Stimulated activated CD4-positive, alpha-beta T cell treated with anti-CD3 and anti-CD28 coated beads, Interleukin-15, amount 100 ng/mL, for 1 hour (primary cell): ENCODE results near the gene TTBK1.

Experiments
- DNase-seq, 2 donors: peaks; one replicate each; pipeline ENCODE4 v3.0.0-alpha.2; 2020; ENCODE audit warnings: low read depth in 1 of 2, low spot score in 1 of 2

The TTBK1 gene

DNA sequence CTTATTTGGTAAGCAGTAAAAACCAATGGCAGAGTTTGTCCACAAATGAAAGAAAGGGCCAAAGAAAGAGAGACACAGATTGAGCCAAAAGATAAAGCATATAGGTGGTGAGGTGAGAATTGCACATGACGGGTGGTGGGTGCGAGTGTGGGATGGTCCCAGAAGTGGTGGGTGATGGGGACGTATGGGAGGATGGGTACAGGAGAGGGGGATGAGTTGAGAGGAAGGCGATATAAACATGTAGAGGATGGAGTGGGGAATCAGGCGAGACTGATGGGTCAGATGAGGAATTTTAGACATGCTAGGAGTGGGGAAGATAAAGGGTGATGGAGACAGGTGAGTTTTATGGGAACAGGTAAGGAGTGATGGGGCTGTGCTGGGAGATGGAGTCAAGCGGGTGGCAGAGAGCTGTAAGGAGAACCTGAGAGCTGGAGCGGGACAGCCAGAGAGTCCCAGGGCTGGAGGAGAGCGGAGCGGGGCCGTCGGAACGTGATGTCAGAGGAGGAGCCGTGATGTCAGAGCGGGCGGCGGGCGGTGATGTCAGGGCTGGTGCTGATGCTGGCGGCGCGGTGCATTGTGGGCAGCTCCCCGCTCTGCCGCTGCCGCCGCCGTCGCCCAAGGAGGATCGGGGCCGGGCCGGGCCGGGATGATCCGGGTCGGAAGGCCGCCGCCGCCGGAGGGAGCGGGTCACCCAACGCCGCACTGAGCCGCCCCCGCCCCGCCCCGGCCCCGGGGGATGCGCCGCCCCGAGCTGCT, at the start of gene TTBK1:
TTBK1 (plus strand) TSS at position 574 of the 756 bp plus-strand sequence. CDS start 3,180 bp downstream, outside the sequence.
- DNase-seq = no peak

DNA sequence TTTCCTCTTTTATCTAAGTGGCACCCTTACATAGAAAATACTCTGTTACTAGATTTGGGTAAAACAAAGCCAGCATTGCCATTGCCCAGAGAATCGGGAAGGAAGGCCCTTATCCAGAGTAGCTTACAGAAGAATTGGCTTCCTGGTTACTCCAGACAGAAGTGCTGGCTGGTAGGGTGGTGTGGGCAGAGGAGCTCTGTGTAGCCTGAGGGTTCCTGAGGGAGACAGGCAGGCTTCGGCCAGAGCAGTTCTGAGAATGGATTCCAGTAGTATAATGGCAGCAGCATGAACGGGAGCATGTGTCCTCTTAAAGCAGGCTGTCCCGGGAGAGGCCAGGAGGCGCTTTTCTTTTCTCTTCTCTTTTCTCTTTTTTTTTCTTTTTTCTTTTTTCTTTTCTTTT, 49.4 kb upstream of the TTBK1 start:
- DNase-seq = no peak

DNA sequence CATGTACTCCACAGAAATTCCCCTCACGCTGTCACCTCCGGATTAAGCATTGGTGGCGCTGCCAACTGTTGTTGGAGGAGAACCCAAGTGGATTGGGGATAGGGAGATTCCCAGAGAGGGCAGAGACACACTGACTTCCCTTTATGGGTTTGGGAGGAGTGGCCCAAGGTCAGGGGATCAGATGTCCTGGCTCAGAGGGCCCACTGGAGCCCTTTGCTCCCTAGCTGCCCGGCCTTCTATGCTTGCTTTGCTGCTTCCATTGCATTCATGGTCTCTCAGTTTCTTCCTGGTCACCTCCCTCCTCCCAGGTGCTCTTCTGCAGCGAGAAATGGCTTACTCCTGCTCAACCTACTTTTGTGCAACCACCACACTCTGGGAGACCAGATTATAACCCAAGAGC, 46.9 kb upstream of the TTBK1 start:
- DNase-seq = no peak

DNA sequence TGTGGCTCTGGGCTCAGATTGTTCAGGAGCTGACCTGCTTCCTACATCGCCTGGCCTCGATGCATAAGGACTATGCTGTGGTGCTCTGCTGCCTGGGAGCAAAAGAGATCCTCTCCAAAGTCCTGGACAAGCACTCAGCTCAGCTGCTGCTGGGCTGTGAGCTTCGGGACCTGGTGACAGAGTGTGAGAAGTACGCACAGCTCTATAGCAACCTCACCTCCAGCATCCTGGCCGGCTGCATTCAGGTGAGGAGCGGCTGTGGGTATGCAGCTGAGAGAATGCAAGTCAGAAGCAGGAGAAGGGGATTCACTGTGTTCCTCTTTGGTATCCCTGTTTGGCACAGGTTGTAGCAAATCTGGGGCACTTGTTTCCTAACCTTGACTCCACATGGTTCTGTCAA, 43.4 kb upstream of the TTBK1 start:
- no peak for DNase-seq

DNA sequence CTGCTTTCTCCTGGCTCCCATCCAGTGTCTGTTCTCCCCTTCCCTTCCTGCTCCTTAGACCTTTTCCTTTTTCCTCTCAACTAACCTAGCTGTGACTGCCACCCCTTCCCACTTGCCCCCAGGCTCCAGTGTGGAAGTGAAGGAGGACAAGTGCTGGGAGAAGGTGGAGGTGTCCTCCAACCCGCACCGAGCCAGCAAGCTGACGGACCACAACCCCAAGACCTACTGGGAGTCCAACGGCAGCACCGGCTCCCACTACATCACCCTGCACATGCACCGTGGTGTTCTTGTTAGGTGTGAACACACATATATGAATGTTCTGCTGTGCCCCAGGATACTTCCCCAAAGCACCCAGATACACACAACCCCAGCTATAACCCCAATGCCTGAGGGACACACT, 42.7 kb upstream of the TTBK1 start:
- DNase-seq = no peak

DNA sequence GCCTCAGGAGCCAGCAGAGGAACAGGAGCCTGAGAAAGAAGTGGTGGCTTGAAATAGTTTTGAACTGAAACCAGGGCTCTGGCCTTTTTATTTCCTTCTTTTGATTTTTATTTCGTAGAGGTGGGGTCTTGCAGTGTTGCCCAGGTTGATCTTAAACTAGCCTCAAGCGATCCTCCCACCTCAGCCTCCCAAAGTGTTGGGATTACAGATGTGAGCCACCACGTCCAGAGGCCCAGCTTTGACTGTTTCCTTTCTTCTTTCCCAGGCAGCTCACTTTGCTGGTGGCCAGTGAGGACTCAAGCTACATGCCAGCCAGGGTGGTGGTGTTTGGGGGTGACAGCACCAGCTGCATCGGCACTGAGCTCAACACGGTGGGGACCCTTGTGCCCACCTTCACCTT, 40.8 kb upstream of the TTBK1 start:
- DNase-seq = no peak

DNA sequence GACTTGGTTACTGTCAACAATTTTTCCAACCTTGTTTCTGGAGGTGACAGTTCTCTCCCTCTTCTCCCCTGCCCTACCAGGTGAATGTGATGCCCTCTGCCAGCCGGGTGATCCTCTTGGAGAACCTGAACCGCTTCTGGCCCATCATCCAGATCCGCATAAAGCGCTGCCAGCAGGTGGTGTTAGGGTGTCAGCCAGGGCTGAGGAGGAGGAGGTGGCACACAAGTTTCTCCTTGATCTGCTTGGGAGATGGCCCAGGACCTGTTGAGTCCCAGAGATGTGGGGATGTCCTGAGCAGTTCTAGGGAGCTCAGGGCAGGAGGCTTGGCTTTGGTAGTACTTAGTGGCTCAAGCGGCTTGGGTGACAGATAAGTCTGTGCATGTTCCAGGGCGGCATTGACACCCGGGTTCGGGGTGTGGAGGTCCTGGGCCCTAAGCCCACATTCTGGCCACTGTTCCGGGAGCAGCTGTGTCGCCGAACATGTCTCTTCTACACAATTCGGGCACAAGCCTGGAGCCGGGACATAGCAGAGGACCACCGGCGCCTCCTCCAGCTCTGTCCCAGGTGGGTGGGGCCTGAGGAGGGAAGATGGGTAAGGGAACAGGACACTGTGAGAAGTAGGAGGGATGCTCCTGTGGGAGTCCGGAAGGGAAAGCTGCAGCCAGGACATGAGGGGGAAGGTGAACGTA, 40.1 kb upstream of the TTBK1 start:
- no peak for DNase-seq

DNA sequence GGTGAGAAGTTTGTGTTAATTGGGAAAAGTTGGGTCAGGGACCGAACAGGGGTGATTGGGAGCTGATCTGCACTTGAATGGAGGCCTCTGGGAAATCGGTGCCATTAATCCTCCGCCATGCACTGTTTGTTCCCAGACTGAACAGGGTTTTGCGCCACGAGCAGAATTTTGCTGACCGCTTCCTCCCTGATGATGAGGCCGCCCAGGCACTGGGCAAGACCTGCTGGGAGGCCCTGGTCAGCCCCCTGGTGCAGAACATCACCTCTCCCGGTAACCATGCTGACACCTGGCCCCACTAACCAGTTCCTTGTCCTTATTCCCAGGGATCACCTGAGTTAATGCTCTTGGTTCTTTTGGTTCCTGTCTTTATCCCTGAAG, 39.6 kb upstream of the TTBK1 start:
- DNase-seq = no peak

DNA sequence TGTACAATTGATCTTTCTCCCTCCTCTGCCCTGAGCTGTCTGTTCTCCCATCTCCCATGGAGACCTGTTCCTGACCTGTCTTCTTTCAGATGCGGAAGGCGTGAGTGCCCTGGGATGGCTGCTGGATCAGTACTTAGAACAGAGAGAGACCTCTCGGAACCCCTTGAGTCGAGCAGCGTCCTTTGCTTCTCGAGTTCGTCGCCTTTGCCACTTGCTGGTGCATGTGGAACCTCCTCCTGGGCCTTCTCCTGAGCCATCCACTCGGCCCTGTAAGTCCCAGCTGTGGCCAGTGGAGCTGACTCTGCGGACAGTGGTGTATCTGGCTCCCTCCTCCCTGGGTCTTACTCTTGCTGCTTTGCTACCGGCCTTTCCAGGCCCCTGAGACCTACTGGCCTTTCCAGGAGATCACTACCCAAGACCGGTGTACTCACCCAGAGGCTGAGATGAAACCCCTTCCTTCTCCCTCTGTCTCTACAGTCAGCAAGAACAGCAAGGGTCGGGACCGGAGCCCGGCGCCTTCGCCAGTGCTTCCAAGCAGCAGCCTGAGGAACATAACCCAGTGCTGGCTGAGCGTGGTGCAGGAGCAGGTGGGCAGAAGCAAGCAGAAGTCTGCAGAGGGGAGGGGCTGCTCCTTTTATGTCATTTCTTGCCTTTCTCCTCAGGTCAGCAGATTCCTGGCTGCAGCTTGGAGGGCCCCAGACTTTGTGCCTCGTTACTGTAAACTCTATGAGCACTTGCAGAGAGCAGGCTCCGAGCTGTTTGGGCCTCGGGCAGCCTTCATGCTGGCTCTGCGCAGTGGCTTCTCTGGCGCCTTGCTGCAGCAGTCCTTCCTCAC, 38.8 kb upstream of the TTBK1 start:
- DNase-seq = no peak

DNA sequence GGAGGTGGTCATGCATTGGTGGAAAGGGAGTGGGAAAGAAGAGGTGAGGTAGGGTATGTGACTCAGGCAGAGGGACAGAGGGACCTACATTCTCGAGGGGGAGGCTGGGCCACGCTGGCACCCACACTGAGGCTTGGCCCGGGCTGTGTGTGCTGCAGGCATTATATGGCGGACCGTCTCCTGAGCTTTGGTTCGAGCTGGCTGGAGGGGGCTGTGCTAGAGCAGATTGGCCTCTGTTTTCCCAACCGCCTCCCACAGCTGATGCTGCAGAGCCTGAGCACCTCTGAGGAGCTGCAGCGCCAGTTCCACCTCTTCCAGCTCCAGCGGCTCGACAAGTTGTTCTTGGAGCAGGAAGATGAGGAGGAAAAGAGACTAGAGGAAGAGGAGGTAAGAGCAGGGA, 37.4 kb upstream of the TTBK1 start:
- no peak for DNase-seq

DNA sequence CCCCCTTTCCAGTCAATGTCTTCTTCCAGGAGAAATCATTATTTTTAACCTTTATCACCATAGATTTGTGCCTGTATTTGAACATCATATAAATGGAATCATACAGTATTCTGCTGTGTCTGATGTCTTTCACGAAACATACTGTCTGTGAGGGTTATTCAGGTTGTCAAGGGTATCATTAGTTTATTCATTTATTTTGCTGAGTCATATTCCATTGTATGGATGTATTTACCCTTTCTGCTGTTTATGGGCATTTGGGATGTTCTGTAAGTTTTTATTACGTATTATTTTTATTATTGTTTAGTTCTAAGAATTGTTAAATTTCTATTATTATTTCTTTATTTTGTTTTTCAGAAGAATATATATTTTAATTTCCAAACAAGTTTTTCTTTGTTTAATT, 36.0 kb upstream of the TTBK1 start:
- DNase-seq = no peak

DNA sequence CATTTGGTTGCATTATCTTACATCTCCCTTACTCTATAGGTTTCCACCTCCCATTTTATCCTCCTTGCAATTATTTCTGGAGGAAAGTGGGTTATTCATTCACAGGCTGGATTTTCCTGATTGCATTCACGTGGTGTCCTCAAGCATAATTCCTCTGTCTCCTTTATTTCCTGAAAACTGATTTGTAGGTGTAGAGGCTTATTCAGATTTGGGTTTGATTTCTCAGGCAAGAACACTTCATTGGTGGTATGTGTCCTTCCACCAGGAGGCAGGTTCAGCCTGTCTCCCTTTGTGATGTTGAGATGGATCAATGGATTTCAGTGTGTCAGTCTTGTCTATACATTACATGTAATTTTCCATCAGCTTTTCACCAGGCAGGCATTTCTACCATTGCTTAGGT, 31.3 kb upstream of the TTBK1 start:
- DNase-seq = no peak

DNA sequence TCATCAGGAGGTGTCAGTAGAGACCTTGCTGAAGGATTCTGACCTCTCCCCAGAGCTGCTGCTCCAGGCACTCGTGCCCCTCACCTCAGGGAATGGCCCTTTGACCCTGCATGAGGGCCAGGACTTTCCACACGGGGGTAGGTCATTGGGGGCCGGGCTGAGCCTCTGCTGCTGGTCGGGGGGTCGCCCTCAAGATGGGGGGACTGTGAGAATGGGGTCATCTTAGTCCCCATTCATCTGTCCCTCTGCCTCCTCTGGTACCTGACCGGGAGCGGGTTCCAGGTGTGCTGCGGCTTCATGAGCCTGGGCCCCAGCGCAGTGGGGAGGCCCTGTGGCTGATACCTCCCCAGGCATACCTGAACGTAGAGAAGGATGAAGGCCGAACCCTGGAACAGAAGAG, 29.9 kb upstream of the TTBK1 start:
- DNase-seq = no peak

DNA sequence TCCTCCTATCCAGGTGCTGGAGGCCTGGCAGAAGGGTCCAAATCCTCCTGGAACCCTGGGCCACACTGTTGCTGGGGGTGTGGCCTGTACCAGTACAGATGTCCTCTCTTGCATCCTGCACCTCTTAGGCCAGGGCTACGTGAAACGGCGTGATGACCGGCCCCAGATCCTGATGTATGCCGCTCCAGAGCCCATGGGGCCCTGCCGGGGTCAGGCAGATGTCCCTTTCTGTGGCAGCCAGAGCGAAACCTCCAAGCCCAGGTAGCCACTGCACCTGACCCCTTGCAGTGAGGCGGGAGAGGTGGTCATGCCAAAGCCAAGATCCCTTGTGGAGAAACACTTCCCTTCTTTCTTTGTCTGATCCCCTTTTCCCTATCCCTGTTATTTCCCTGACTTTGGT, 28.2 kb upstream of the TTBK1 start:
- DNase-seq = no peak

DNA sequence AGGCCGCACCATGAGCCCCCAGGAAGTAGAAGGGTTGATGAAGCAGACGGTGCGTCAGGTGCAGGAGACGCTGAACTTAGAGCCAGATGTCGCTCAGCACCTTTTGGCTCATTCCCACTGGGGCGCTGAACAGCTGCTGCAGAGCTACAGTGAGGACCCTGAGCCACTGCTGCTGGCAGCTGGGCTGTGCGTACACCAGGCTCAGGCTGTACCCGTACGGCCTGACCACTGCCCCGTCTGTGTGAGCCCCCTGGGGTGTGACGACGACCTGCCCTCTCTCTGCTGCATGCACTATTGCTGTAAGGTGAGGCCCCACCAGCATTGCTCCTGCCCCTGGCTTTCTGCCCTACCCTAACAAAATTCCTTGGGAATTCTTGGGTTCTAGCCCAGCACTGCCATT, 27.1 kb upstream of the TTBK1 start:
- DNase-seq = no peak

DNA sequence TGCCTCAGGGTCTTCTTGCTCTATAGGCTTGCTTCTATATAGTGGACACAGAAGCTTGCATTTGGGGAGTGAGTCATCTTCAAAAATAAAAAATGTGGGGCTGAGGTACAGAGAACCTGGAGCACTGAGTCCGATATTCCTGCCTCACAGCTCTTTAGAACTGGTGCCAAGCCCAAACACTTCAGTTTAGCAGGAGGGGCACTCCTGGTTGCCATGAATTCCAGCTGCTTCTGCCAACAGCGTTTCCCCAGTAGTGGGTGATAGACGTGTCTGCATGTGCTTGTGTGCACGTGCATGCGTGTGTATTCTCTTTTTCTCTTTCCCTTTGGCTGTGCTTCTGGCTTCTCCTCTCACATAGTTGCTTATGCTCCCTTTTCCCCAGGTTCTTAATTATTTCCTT, 25.9 kb upstream of the TTBK1 start:
- no peak for DNase-seq

DNA sequence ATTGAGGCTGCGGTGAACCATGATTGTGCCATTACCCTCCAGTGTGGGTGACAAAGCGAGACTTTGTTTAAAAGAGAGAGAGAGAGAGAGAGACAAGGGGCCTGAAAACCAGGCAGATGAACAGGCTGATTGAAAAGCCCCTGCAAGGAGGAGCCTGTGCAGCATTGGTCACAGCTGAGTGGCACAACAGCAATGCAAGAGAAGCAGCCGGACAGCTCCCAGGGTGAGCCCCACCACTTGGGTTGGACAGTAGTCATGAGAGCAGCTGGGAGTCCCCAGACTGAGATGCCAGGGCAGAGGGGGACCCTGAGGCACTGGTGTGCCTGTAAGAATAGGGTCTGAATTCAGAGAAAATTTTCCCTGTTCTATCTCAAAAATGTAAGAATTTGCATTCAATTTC, 24.2 kb upstream of the TTBK1 start:
- no peak for DNase-seq

DNA sequence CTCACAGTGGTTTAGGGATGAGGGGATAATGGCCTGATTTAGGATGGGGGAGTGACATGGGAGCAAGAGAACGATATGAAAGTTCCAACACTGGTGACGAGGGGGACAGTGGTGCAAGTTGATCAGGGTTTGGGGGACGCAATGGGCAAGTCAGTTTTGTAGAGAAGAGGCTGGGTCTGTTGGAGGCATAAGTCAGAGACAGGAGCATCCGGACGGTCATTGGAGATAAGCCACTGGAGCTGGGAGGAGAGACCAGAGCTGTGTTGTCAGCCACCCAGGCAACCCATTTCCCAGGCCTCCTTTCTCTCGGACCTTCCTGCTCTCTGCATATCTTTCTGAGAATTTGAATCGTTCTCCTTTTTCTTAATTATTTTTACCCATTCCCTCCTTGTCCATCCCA, 23.5 kb upstream of the TTBK1 start:
- no peak for DNase-seq

DNA sequence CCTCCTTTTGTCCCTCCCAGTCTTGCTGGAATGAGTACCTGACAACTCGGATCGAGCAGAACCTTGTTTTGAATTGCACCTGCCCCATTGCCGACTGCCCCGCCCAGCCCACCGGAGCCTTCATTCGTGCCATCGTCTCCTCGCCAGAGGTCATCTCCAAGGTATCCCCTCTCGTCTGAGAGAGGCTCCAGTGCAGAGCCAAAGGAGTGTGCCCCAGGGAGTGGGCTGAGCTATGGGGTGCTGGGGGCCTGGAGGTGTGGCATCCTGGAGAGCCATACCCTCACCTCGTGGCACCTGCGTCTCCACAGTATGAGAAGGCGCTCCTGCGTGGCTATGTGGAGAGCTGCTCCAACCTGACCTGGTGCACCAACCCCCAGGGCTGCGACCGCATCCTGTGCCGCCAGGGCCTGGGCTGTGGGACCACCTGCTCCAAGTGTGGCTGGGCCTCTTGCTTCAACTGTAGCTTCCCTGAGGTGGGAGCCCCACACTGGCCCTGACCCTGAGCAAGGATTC, 22.8 kb upstream of the TTBK1 start:
- no peak for DNase-seq

DNA sequence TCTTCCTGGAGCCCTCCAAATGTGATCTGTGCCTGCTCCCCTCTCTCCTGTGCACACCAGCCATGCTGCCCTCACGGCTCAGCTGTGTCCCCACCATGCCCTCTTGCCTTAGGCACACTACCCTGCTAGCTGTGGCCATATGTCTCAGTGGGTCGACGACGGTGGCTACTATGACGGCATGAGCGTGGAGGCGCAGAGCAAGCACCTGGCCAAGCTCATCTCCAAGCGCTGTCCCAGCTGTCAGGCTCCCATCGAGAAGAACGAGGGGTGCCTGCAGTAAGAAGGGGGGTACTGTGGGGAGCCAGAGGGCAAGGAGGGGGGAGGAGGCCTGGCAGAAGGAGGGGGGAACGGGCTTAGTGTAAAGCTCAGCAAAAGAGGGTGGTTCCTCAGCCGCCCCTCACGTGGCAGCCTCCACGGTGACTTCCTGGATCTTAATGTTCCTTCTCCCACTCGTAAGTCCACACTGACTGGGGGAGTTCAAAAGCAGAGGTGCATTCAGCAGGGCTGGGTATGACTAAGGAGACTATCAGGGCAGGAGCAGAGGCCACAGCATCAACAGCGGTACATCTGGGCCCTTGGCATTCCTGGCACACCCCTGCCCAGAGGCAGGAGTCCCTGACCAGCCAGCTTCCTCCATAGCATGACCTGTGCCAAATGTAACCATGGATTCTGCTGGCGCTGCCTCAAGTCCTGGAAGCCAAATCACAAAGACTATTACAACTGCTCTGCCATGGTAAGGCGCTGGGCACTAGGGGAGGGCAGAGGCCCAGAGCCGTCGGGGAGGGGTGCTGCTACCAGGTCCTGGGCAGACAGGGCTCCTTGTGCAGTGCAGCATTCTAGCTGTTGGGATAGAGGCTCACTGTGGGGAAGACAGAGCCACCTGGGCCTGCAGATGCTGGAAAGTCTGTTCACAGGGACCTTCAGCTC, 22.0 kb upstream of the TTBK1 start:
- no peak for DNase-seq
